Measurements from ENCODE around the gene ACKR3. TPM values are rescaled to one million over a fixed set of nuclear protein-coding genes. Genes with fewer than 3 reads are reported as not detected.

The ACKR3 gene
- total and polyA plus RNA-seq, 10 of the 15 experiments (the other 5 are each of a cell fraction or from before 2014, with no cell fraction given) = 3.0 to 154 (median 6.4) TPM

DNA sequence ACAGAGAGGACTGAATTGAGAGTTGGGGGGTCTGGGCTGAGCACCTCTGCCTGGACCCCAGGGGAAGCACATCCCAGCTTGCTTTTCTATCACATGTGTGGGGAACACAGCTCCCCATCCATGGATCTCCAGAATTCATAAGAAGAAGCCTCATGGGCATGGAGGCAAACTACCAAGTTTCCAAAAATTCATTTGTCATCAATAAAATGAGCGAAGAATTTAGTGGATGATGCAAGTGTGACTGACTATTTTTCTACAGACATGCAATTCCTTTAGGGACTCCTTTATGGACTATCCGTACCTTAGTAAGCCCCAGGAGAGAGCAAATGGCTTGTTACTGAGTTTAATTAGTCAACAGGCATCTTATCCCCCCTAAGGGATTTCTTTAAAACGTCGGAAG is 33.1 kb downstream of the ACKR3 start:
- Histone ChIP-seq H3K4me1 (ENCODE audit: control insufficient read depth, insufficient read depth, low read length) (no peaks in the 10 kb centered on the region), H3K27me3 (replicated peaks in 1 of 2; ENCODE audit: control insufficient read depth in 2 of 2, insufficient read depth in 2 of 2, low read length in 1 of 2) (no peaks in the 10 kb centered on the region; a peak in 2 of 4 replicates), H3K79me2 (ENCODE audit: control insufficient read depth, insufficient read depth, low read length) (no peaks in the 10 kb centered on the region), H3K36me3 (ENCODE audit: control insufficient read depth in 2 of 2, insufficient read depth in 2 of 2, low read length in 1 of 2) (no peaks in the 10 kb centered on the region), H3K4me2 (ENCODE audit: control insufficient read depth, insufficient read depth) (no peak overlapping the region), H3K9ac (ENCODE audit: control insufficient read depth, insufficient read depth, low read length) (no peak overlapping the region), H2AFZ (ENCODE audit: control insufficient read depth, low read depth, low read length) (no peak overlapping the region), H3K4me3 (no peak overlapping the region), H3K27ac (ENCODE audit: control insufficient read depth, insufficient read depth) (no peak overlapping the region), H3K9me3 (replicated peaks; ENCODE audit: control insufficient read depth, insufficient read depth, low read length) (no peaks in the 10 kb centered on the region; the same call in 2 of the 3 replicates), H4K20me1 (ENCODE audit: control insufficient read depth, insufficient read depth) (no peaks in the 10 kb centered on the region)
- 49% methylated on average over 4 of the region's 4 CpGs for WGBS (ENCODE audit: insufficient coverage, insufficient replicate concordance, low lambda C conversion rate, missing lambda C conversion rate)
- DNase-seq (ENCODE audit: low read depth, low spot score) = no peak
- ChIA-PET SMC1A (ENCODE audit: uncharacterized antibody, unreplicated experiment) (interaction anchor here (2.1 kb wide), 1 partner anchor 89 kb away, joined by 8 read pairs; no protein-coding TSS in a partner anchor), POLR2A (no interaction called here), CTCF (no interaction called here), RAD21 (ENCODE audit: unreplicated experiment) (no interaction called here)
- no peak for ATAC-seq
- no TSS peak for BruUV-seq (replicated peaks)
- in situ Hi-C loops (cut with MboI) (no loop called here), intact Hi-C loops (cut with micrococcal nuclease; ENCODE audit: unreplicated experiment) (no loop called here)
- no peak for FAIRE-seq
- TF ChIP-seq, protein P1, sequence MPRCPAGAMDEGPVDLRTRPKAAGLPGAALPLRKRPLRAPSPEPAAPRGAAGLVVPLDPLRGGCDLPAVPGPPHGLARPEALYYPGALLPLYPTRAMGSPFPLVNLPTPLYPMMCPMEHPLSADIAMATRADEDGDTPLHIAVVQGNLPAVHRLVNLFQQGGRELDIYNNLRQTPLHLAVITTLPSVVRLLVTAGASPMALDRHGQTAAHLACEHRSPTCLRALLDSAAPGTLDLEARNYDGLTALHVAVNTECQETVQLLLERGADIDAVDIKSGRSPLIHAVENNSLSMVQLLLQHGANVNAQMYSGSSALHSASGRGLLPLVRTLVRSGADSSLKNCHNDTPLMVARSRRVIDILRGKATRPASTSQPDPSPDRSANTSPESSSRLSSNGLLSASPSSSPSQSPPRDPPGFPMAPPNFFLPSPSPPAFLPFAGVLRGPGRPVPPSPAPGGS (IDR thresholded peaks at IDR 0.05; ENCODE audit: borderline replicate concordance, insufficient read depth, low read depth, low read length, poor library complexity, severe bottlenecking) = no peak
- TF ChIP-seq, protein P2, sequence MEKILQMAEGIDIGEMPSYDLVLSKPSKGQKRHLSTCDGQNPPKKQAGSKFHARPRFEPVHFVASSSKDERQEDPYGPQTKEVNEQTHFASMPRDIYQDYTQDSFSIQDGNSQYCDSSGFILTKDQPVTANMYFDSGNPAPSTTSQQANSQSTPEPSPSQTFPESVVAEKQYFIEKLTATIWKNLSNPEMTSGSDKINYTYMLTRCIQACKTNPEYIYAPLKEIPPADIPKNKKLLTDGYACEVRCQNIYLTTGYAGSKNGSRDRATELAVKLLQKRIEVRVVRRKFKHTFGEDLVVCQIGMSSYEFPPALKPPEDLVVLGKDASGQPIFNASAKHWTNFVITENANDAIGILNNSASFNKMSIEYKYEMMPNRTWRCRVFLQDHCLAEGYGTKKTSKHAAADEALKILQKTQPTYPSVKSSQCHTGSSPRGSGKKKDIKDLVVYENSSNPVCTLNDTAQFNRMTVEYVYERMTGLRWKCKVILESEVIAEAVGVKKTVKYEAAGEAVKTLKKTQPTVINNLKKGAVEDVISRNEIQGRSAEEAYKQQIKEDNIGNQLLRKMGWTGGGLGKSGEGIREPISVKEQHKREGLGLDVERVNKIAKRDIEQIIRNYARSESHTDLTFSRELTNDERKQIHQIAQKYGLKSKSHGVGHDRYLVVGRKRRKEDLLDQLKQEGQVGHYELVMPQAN (conservative IDR thresholded peaks at IDR 0.05) = no peak
- no peak for TF ChIP-seq CBX5 (IDR thresholded peaks at IDR 0.05; ENCODE audit: low read depth)
- no peak for TF ChIP-seq SIX5 (IDR thresholded peaks at IDR 0.05; ENCODE audit: low read depth, low read length, severe bottlenecking)
- TF ChIP-seq HDAC6 (IDR thresholded peaks at IDR 0.05; ENCODE audit: unreplicated experiment) = no peak
- no peak for TF ChIP-seq FOS (IDR thresholded peaks at IDR 0.05; ENCODE audit: borderline replicate concordance, extremely low read depth, insufficient read length)
- no peak for TF ChIP-seq LARP7 (IDR thresholded peaks at IDR 0.05)
- TF ChIP-seq KDM1A (IDR thresholded peaks at IDR 0.05; ENCODE audit: borderline replicate concordance) = no peak
- TF ChIP-seq, protein P3, sequence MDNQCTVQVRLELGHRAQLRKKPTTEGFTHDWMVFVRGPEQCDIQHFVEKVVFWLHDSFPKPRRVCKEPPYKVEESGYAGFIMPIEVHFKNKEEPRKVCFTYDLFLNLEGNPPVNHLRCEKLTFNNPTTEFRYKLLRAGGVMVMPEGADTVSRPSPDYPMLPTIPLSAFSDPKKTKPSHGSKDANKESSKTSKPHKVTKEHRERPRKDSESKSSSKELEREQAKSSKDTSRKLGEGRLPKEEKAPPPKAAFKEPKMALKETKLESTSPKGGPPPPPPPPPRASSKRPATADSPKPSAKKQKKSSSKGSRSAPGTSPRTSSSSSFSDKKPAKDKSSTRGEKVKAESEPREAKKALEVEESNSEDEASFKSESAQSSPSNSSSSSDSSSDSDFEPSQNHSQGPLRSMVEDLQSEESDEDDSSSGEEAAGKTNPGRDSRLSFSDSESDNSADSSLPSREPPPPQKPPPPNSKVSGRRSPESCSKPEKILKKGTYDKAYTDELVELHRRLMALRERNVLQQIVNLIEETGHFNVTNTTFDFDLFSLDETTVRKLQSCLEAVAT (IDR thresholded peaks at IDR 0.05) = no peak
- no peak for TF ChIP-seq SMAD5 (IDR thresholded peaks at IDR 0.05; ENCODE audit: low read depth)
- TF ChIP-seq PAX5 (IDR thresholded peaks at IDR 0.05; ENCODE audit: borderline replicate concordance, low read depth, low read length) = no peak
- TF ChIP-seq, protein P4, sequence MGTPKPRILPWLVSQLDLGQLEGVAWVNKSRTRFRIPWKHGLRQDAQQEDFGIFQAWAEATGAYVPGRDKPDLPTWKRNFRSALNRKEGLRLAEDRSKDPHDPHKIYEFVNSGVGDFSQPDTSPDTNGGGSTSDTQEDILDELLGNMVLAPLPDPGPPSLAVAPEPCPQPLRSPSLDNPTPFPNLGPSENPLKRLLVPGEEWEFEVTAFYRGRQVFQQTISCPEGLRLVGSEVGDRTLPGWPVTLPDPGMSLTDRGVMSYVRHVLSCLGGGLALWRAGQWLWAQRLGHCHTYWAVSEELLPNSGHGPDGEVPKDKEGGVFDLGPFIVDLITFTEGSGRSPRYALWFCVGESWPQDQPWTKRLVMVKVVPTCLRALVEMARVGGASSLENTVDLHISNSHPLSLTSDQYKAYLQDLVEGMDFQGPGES (IDR thresholded peaks at IDR 0.05) = no peak
- TF ChIP-seq PML (IDR thresholded peaks at IDR 0.05; ENCODE audit: low read length) = no peak
- TF ChIP-seq, protein P5, sequence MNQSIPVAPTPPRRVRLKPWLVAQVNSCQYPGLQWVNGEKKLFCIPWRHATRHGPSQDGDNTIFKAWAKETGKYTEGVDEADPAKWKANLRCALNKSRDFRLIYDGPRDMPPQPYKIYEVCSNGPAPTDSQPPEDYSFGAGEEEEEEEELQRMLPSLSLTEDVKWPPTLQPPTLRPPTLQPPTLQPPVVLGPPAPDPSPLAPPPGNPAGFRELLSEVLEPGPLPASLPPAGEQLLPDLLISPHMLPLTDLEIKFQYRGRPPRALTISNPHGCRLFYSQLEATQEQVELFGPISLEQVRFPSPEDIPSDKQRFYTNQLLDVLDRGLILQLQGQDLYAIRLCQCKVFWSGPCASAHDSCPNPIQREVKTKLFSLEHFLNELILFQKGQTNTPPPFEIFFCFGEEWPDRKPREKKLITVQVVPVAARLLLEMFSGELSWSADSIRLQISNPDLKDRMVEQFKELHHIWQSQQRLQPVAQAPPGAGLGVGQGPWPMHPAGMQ (IDR thresholded peaks at IDR 0.05; ENCODE audit: borderline replicate concordance) = no peak
- TF ChIP-seq ZBED1 (IDR thresholded peaks at IDR 0.05; ENCODE audit: borderline replicate concordance) = no peak
- TF ChIP-seq BMI1 (IDR thresholded peaks at IDR 0.05; ENCODE audit: borderline replicate concordance) = no peak
- TF ChIP-seq, protein P6, sequence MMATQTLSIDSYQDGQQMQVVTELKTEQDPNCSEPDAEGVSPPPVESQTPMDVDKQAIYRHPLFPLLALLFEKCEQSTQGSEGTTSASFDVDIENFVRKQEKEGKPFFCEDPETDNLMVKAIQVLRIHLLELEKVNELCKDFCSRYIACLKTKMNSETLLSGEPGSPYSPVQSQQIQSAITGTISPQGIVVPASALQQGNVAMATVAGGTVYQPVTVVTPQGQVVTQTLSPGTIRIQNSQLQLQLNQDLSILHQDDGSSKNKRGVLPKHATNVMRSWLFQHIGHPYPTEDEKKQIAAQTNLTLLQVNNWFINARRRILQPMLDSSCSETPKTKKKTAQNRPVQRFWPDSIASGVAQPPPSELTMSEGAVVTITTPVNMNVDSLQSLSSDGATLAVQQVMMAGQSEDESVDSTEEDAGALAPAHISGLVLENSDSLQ (IDR thresholded peaks at IDR 0.05) = no peak
- TF ChIP-seq YY1 (IDR thresholded peaks at IDR 0.05; ENCODE audit: low read depth, low read length) = no peak
